HG03439 (cell line): Measurements from ENCODE around the gene LIMA1.
"Not testable (repeated sequence)": the region's sequence is repeated elsewhere in the genome, so short reads cannot be mapped to it uniquely, and the experiment has no call there.

Experiments used
- ATAC-seq: cut with Tn5 transposase; IDR thresholded peaks from one replicate; pipeline ENCODE4 v1.9.1; 2021; ENCODE audit warnings: mild to moderate bottlenecking, moderate library complexity; ENCODE audit not compliant: unreplicated experiment

The LIMA1 gene

GRCh38 chr12:50151047-50151687, 132.2 kb downstream of the LIMA1 start:
- no peak for ATAC-seq

GRCh38 chr12:50149311-50149710, 134.0 kb downstream of the LIMA1 start:
- no peak for ATAC-seq

GRCh38 chr12:50148011-50148410, 135.3 kb downstream of the LIMA1 start:
- not testable (repeated sequence) for ATAC-seq

- no peak for ATAC-seq
Measured at GRCh38 chr12:50147281-50147680, 136.0 kb downstream of the LIMA1 start.

- ATAC-seq = no peak
Measured at GRCh38 chr12:50145439-50145838, 137.9 kb downstream of the LIMA1 start.

- no peak for ATAC-seq
Measured at GRCh38 chr12:50142993-50143392, 140.3 kb downstream of the LIMA1 start.

GRCh38 chr12:50132505-50133135, 150.7 kb downstream of the LIMA1 start:
- no peak for ATAC-seq

- no peak for ATAC-seq
Measured at GRCh38 chr12:50129290-50129689, 154.0 kb downstream of the LIMA1 start.

- ATAC-seq = no peak
Measured at GRCh38 chr12:50127546-50127945, 155.8 kb downstream of the LIMA1 start.
